ENCODE measurements around the gene CYTH1.

DNA sequence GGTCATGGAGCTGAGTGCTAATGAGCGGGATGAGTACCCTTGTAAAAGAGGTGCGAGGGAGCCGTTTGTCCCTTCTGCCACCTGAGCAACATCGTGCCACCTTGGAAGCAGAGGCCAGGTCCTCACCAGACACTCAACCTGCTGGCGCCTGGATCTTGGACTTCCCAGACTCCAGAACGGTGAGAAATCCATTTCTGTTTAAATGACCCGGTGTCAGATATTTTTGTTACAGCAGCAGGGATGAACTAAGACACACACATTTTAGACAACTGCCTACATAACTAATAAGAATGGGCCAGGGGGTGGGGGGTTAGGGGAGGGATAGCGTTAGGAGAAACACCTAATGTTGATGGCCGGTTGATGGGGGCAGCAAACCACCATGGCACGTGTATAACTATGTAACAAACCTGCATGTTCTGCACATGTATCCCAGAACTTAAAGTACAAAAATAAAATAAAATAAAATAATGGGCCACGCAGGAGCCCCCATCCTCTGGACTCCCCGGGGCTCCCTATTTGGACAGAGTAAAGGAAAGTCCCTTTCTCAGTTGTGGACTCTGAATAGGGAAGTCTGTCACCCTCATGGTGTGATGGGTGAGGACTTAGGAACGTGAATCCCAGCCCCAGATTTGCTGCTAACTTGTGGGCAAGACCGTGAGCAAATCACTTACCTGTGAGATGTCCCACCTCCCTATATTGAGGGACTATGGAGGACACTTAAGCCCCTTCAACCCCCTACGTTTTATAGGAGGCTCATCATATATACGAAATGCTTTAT, 144.2 kb downstream of the CYTH1 start:
- TF ChIP-seq GATA2 (IDR thresholded peaks at IDR 0.05; ENCODE audit: low read depth, low read length) (no peak), GATA3 (IDR thresholded peaks at IDR 0.05; ENCODE audit: low read depth, low read length) (no peak)

Data from SH-SY5Y (cell line).